Measurements from ENCODE around the gene ACOXL.

The ACOXL gene

GRCh38 chr2:110877031-110877827 lies 144.9 kb downstream of the ACOXL start:
- no peak for DNase-seq

DNA sequence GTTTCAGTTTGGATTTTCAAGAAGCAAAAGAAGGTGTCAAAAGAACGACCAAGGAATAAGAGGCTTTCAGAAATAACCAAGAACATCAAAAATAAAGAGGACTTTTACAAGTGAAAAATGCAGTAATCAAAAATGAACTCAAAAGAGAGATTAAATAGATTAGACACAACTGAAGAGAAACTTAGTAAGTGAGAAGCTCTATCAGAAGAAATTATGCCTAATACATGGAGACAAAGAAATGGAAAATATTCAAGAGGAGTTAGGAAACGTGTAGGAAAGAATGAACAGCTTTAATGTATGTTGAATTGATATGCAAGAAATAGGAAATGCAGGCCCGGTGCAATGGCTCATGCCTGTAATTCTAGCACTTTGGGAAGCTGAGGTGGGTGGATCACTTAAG lies 145.8 kb downstream of the ACOXL start:
- no peak for DNase-seq

DNA sequence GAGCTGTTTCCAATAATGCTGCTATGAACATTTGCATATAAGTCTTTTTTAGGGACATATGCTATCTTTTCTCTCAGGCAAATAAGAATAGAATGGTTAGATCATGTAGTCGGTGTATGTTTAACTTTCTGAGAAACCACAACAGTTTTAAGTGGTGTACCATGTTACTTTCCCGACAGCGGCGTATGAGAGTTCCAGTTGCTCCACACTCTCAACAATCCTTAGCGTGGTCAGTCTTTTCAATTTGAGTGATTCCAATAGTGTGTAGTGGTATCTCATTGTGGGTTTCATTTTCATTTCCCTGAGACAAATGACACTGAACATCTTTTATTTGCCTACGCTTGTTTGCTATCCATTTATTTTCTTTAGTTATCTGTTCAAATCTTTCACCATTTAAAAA lies 149.5 kb downstream of the ACOXL start:
- no peak for DNase-seq

GRCh38 chr2:110883406-110883805 lies 151.0 kb downstream of the ACOXL start:
- no peak for DNase-seq

DNA sequence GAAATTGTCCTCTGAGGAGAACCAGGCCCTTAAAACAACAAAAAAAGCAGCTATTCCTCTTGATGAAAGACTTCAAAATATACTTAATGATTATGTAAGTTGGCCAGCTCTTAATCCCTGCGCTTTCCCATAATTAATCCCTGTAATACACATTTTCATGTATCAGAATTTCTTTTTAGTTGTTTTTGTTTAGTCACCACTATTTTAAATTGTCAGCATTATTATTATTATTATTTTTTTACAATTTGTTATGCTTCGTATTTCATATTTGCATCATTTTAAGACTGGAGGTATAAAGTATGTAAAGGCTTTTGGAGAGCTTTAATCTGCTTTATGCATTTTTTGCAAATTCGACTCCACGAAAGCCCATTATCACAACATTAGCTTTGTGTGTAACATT lies 152.9 kb downstream of the ACOXL start:
- no peak for DNase-seq

GRCh38 chr2:110886826-110887573 lies 154.6 kb downstream of the ACOXL start:
- DNase-seq: no peak

- no peak for DNase-seq
These were observed 156.0 kb downstream of the ACOXL start for GRCh38 chr2:110888411-110888810.

DNA sequence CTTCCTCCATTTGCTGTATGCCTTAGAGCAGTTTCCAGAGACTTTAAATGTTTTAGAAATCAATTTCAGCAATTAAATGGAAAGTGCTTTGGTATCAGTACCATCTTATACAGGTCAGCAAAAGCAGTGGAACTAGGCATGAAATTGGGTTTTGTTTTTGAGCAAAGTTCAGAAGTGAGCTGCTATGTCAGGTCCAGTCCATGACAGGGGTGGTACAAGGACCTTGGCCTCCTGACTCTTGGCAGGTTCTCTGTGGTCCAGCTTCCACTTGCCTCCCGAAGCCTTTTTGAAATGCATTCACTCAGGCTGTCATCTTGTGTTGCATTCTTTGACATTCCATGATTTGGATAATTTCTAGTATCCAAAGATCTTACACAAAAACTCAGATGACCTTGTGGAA lies 159.3 kb downstream of the ACOXL start:
- no peak for DNase-seq

DNA sequence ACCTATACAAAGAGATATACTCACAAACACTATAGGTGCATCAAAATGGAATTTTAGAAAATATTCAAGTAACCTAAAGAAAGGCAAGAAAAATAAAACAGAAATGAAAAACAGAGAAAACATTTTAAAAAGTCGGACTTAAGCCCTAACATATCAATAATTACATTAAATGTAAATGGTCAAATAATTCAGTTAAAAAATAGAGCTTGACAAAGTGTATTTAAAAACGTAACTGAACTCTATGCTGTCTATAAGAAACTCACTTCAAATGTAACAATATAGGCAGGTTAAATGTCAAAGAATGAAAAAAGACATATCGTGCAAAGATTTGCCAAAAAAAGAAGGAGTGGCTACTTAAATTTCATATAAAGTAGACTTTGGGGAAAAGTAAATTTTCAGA lies 163.9 kb downstream of the ACOXL start:
- no peak for DNase-seq

DNA sequence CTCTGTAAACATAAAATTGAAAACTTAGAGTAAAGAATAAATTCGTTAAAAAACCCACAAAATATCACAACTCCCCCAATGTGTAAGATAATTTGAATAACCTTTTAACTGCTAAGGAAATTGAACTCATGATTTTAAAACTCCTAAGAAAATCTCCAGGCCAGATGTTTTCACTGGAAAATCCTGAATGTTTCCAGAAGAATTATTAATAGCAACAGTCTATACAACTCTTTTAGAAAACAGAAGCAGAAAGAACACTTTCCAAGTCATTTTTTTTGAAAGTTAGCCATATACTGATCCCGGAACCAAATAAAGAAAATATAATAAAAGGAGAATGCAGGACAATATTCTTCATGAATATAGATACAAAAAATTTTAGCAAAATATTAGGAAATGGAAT lies 165.6 kb downstream of the ACOXL start:
- DNase-seq: no peak

DNA sequence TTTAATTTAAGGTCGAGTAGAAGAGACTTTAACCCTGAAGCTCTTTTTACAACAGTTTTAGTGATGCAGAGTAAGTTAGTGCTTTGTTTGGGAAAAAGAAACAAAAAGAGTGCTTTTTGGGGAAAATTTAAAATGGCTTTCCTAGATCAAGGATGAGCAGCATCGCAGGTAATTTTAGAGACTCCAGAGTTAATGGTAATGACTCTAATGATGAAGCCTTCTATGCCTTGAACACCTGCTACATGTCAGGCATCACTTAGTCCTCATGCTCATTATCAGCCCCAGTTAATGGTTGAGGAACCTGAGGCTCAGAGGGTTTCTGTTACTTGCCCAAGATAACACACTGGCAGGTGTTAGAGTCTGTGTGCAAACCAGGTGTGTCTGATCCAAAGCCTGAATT lies 167.8 kb downstream of the ACOXL start:
- DNase-seq: no peak

GRCh38 chr2:110903548-110903947 lies 171.2 kb downstream of the ACOXL start:
- no peak for DNase-seq

DNA sequence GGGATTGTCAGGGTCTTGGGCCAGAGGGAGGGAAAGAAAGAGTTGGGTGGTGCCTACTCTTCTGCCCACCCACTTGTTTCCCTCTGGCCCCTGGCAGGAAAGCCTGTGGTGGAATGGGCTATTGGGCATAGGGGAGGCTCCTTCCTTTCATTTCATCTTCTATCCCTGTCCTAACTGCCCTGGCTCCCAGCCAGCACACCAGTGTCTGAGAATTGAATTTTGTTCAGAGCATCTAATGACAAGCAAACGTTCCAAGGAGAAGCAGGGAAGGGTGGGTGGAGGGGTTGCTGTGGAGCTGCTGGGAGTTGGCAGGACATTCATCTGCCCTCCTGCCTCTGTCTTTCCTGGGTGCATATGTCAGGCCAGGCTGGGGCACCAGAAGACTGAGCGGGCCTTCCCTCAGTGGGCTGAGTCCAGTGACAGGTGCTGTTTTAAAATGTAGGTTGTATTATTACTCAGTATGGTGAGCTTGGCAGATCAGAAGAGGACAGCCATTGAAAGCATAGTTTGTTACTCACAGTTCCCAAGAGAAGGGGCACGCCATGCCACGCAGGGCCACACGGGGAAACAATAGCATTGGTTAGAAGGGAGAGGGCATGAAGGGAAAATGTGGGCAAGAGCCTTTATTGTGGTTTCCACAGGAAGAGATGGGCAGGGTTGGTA lies 171.9 kb downstream of the ACOXL start:
- DNase-seq: no peak

DNA sequence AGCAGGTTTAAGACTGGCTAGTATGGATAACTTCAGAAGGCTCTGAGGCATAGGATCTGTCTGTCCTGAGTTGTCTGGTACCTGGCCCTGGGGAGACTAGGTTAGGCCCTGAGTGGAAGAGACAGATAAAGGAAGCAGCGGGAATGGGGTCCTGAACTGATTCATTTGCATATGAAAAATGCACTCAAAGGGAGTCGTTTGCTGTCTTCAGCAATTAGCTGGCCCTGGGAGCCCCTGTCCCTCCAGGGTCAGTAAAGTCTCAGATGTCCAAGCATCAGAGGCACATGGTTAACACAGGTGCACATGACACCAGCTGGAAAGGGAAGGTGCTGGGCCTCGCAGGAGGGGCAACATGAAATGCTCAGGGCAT lies 172.4 kb downstream of the ACOXL start:
- no peak for DNase-seq

DNA sequence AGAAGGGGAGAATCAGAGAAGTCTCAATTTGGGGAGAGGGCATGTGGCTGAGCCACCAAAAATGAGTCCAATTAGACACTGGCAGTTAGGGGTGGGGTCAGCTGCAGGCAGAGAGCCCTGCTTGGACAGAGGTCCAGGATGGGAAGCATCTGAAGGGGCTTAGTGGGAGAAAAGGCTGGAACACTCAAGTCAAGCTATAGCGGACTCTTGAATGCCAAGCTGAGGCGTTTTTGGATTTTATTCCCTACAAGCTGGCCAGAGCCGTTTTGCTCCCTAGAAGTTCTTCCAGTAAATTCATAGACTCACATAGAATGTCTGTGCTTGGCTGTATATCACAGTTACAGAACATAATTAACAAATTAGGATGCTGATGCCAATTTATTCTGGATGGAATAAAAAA lies 172.8 kb downstream of the ACOXL start:
- no peak for DNase-seq

GRCh38 chr2:110906613-110907298 lies 174.4 kb downstream of the ACOXL start:
- DNase-seq: no peak

- no peak for DNase-seq
These were observed 177.1 kb downstream of the ACOXL start for GRCh38 chr2:110909501-110909900.

GRCh38 chr2:110910423-110910822 lies 178.1 kb downstream of the ACOXL start:
- DNase-seq: no peak

DNA sequence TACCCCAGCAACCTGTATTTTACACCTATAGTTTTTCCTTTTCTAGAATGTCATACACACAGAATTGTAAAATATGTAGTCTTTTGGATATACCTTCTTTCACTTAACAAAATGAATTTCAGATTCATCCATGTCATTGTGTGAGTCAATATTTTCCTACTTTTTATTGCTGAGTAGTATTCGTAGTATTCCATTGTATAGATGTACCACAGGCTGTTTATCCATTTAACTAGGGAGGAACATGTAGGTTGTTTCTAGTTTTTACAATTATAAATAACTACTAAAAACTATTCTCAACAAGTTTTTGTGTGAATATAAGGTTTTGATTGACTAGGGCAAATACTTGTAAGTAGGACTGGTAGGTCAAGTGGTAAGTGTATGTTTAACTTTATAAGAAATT lies 187.4 kb downstream of the ACOXL start:
- DNase-seq: no peak

DNA sequence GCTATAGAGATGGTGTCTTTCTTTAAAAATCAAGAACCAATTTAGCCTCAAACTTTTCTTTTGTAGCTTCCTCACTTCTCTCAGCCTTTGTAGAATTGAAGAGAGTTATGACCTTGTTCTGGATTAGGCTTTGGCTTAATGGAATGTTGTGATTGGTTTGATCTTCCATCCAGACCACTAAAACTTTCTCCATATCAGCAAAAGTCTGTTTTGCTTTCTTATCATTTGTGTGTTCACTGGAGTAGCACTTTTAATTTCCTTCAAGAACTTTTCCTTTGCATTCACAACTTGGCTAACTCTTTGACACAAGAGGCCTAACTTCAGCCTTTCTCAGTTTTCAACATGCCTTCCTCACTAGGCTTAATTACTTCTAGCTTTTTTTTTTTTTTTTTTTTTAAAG lies 193.1 kb downstream of the ACOXL start:
- DNase-seq: no peak

- DNase-seq: no peak
These were observed 195.2 kb downstream of the ACOXL start for GRCh38 chr2:110927526-110927925.

- DNase-seq: no peak
These were observed 197.2 kb downstream of the ACOXL start for GRCh38 chr2:110929528-110929927.

- DNase-seq: no peak
These were observed 199.3 kb downstream of the ACOXL start for GRCh38 chr2:110931648-110932047.
